ENCODE data around the gene TDP2.

TDP2 gene

DNA sequence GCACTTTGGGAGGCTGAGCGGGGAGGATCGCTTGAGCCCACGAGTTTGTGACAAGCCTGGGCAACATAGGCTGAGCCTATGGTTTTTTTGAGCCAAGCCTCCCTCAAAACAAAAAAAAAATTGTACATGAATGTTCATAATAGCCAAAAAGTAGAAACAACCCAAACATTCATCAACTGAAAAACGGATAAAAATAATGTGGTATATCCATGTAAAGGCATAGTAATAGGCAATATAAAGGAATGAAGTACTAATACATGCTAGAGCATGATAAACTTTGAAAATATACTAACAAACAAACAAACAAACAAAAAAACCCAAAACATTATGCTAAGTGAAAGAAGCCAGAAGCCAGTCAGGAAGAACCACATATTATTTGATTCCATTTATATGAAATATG lies 56.0 kb downstream of the TDP2 start:
- DNase-seq (ENCODE audit: insufficient read length, low spot score): no peak
- FAIRE-seq: no peak
- TF ChIP-seq POLR2A (IDR thresholded peaks at IDR 0.05; ENCODE audit: low read depth, low read length): no peak

DNA sequence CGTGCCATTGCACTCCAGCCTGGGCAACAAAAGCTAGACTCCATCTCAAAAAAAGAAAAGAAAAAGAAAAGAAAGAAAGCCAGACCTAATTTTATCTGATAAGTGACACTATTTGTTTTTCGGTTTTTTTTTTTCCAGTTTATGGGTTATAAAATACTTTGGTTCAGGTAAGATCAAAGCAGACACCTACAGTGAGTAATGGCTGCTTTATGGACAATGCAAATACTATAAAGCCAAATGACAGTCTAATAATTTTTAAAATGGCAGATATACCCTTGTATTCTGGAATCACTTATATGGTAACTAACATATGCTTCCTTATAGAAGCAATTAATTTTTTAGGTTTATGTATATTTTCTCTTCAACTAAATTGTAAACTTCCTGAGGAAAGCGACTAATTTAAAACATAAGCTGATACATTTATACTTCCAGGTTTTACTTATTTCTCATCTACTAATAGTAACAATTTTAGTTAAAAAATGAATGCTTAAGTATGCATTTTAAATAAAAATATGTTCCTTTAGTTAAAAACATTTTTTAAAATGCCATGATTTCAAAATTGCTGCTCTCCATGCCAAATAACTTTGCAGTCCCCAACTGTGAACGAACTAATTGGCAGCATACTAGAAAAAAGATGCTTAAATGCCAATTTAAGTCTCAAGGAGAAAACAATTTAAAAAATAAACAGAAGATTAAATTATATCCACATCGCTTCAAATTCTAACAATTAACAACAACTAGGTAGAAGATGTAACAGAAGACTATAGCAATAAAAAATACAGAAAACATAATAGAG lies 59.2 kb downstream of the TDP2 start:
- DNase-seq (ENCODE audit: insufficient read length, low spot score): no peak
- no peak for TF ChIP-seq POLR2A (IDR thresholded peaks at IDR 0.05; ENCODE audit: low read depth, low read length)
- FAIRE-seq: no peak

DNA sequence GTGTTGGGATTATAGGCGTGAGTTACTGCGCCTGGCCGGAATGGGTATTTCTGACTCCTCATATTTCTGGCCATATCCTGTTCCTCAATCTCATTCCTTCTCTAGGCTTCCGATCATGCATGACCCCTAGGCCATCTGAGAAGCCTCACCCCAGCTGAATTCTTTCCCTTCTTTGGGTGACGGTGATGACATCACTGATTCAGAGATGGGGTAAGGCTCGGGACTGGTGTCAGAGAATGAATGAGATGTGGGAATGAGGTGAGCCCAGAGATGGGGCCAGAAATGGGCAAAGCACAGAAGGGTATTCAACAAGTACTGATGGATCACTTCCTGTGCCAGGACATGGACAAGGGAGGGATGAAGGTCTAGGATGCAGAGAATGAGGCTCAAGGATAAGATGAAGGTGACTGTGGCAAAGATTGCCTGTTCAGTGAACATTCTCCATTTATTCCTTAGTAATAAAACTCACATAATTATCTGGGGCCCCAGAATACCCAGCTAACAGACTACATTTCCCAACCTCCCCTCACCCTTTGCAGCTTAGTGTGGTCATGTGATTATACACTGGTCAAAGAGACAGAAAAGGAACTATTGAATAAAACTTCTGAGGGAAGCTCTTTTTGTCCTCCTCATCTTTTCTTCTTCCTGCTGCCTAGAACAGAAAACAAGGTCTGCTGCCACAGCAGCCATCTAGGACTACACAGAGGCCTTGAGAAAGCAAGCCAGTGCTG lies 60.3 kb downstream of the TDP2 start:
- DNase-seq (ENCODE audit: insufficient read length, low spot score): no peak
- no peak for FAIRE-seq
- no peak for TF ChIP-seq POLR2A (IDR thresholded peaks at IDR 0.05; ENCODE audit: low read depth, low read length)

DNA sequence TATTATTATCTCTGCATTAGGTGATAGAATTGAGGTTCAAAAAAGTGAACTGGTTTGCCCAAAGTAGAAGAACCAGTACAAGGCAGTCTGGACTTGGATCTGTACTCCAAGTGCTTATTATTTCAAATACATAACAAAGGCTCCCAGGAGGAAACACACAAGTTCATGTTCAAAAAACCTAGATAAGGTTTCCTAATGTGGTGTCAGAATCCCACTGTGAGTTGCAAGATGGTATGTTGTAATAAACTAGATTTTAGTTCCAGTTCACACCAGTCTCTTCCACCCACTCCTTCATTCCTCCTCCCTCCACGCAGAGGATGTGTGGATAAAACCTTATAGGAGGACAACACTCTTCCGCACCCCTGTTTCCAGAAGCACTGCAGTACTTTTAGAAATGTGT lies 63.5 kb downstream of the TDP2 start:
- TF ChIP-seq POLR2A (IDR thresholded peaks at IDR 0.05; ENCODE audit: low read depth, low read length): no peak
- FAIRE-seq (no peak), DNase-seq (ENCODE audit: insufficient read length, low spot score) (no peak)

DNA sequence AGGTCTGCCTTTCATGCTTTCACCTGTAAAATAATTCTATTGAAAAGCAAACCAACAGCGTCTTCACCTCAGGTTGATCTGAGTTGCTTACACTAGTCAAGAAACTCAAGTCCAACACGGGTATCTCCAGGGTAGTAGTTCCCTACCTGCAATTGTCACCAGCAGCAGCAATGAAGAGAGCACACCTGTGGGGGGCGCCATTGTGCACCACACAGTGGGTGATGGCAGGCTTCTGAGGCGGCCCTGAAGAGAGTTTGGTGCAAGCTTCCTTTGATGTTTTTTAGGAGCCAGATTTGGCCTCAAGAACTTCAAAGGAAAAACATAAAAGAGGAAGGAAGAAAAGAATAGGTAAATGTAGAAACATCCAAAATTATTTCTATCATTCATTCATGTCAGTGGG lies 65.8 kb downstream of the TDP2 start:
- FAIRE-seq (no peak), DNase-seq (ENCODE audit: insufficient read length, low spot score) (no peak)
- no peak for TF ChIP-seq POLR2A (IDR thresholded peaks at IDR 0.05; ENCODE audit: low read depth, low read length)
